Ascending aorta (tissue), 2 donors: ENCODE measurements around the gene CCDC9B. TPM values are rescaled to one million over a fixed set of nuclear protein-coding genes. Genes with fewer than 3 reads are reported as not detected.

Experiments used
- DNase-seq, 2 donors: peaks; one replicate each; pipeline ENCODE4 v3.0.0-alpha.2; 2019; ENCODE audit warnings: low spot score in 2 of 2
- H3K27ac ChIP-seq, 2 donors: fragments of 200-600 bp; sonication (generic); one replicate each; pipeline ENCODE4 v1.5.1; 2016 to 2017; ENCODE audit warnings: mild to moderate bottlenecking in 1 of 2
- H3K27me3 ChIP-seq: fragments of 200-600 bp; sonication (generic); one replicate; pipeline ENCODE4 v1.5.1; 2017
- H3K36me3 ChIP-seq, 2 donors: fragments of 200-600 bp; sonication (generic); one replicate each; pipeline ENCODE4 v1.5.1; 2016
- H3K4me1 ChIP-seq, 2 donors: fragments of 200-600 bp; sonication (generic); one replicate each; pipeline ENCODE4 v1.5.1; 2016 to 2017; ENCODE audit warnings: mild to moderate bottlenecking in 1 of 2
- H3K4me3 ChIP-seq, 2 donors: fragments of 200-600 bp; sonication (generic); one replicate each; pipeline ENCODE4 v1.5.1; 2016 to 2017; ENCODE audit warnings: mild to moderate bottlenecking in 1 of 2
- H3K9me3 ChIP-seq, 2 donors: fragments of 200-600 bp; sonication (generic); one replicate each; pipeline ENCODE4 v1.5.1; 2016
- intact Hi-C: fragments of 100-400 bp; cut with DNase I; formaldehyde crosslinking; loops from one replicate; pipeline ENCODE4 v1.15.1; 2023
- total RNA-seq: library from RNA; depleted of rRNA; stranded (reverse); fragments of >200 nt; gene quantifications from one replicate; pipeline ENCODE4 v1.1.0, GENCODE V29; 2016
- TF ChIP-seq, protein P1 (sequence below), 3 experiments: fragments of 200-600 bp in 2 of 3; fragments of 450-650 bp in 1 of 3; sonication (generic) in 2 of 3; IDR thresholded peaks; one replicate each; pipeline ENCODE4 v1.5.1; 2016 to 2019; ENCODE audit warnings: antibody characterized with exemption in 3 of 3, mild to moderate bottlenecking in 1 of 3, moderate library complexity in 1 of 3

CCDC9B gene
- total RNA-seq, 1 donor from 2014 or later = 55.8 TPM

GRCh38 chr15:40343512-40343911 is 2.8 kb upstream of the CCDC9B start:
- Histone ChIP-seq H3K36me3 (no peaks in the 10 kb centered on the region), H3K27ac (peak overlapping the region; percentile 98 to 99), H3K27me3 (no peaks in the 10 kb centered on the region), H3K9me3 (no peaks in the 10 kb centered on the region), H3K4me1 (peaks cover 31 to 56% of the 10 kb centered on the region in 2 donors), H3K4me3 (no peak overlapping the region)
- TF ChIP-seq, protein P1, sequence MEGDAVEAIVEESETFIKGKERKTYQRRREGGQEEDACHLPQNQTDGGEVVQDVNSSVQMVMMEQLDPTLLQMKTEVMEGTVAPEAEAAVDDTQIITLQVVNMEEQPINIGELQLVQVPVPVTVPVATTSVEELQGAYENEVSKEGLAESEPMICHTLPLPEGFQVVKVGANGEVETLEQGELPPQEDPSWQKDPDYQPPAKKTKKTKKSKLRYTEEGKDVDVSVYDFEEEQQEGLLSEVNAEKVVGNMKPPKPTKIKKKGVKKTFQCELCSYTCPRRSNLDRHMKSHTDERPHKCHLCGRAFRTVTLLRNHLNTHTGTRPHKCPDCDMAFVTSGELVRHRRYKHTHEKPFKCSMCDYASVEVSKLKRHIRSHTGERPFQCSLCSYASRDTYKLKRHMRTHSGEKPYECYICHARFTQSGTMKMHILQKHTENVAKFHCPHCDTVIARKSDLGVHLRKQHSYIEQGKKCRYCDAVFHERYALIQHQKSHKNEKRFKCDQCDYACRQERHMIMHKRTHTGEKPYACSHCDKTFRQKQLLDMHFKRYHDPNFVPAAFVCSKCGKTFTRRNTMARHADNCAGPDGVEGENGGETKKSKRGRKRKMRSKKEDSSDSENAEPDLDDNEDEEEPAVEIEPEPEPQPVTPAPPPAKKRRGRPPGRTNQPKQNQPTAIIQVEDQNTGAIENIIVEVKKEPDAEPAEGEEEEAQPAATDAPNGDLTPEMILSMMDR (IDR thresholded peaks at IDR 0.05) = no peak
- intact Hi-C loops = loop anchor here (1.0 to 5.0 kb wide), 3 partner anchors 15 to 224 kb away; partner anchors contain the start of genes CCDC32, DISP2, IVD and RPUSD2
- peak in 1 of 2 donors; percentile 89 for DNase-seq

DNA sequence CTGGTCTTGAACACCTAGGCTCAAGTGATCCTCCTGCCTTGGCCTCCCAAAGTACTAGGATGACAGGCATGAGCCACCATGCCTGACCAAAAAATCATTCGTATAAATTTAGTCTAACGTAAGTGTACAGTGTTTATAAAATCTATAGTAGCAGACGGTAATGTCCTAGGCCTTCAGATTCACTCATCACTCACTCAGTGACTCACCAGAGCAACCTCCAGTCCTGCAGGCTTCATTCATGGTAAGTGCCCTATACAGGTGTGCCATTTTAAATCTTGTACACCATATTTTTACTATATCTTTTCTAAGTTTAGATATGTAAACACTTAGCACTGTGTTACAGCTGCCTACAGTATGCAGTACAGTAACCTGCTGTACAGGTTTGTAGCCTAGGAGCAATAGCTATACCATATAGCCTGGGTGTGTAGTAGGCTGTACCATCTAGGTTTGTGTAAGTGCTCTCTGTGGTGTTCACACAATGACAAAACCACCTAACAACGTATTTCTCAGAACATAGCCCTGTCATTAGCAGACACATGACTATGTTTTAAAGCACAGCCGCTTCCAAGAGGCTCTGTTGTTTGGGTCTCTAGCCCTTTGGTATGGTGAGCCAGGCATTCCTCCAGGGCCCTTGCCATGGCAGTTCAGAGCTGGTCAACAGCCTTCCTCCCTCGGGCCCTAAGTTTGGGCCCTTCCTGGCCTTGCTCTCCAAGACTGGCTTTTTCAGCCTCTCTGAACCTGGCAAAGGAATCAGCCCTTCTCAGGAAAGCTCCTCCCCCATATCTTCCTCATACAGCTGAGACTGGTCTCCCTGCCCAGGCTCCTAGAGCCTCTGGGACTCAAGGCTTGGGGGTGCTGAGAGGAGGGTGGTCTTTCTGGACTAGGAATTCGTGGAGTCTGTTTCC is 1.9 kb upstream of the CCDC9B start:
- intact Hi-C loops = loop anchor here (1.0 to 5.0 kb wide), 3 partner anchors 16 to 225 kb away; partner anchors contain the start of genes CCDC32, DISP2, IVD and RPUSD2

DNA sequence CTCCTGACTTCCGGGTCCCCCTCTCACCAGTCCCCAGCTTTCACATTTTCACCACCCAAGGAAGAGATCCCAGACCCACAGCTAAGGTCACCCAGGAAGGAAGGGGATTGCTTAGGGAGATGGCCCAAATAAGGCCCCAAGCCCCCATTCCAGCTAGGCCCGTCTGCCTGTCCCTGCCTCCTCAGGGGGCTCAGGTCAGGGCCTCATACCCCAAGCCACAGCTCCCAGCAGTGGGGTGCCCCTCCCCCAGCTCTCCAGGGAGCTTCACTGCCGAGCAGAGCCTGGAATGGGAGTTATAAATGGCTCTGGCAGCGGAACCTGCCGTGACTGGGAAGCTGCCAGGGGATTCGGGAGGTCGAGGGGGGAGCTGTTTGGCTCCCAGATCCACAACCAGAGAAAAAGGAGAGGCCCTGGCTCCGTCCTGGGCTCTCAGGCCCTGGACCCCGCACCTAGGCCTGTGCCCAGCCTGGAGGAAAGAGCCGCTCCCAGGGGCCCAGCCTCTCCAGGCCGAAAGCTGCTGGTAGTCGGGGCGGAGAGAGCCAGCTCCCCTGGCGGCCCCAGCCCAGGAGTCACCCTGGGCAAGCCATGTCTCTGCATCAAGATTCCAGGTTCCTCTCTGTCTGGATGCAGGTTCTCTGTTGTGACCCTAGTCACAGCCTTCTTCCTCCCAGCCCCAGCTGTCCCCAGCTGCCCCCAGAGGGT is 550 bp downstream of the CCDC9B start:
- intact Hi-C loops = loop anchor here (1.0 to 5.0 kb wide), 3 partner anchors 17 to 227 kb away; partner anchors contain the start of genes CCDC32, INAFM2, IVD and RPUSD2
- H3K27me3 ChIP-seq = no peaks in the 10 kb centered on the region
- H3K4me3 ChIP-seq = peak overlapping the region; percentile 40 to 47
- H3K4me1 ChIP-seq = peaks cover 58 to 88% of the 10 kb centered on the region in 2 donors
- TF ChIP-seq, protein P1 (IDR thresholded peaks at IDR 0.05) = no peak
- H3K36me3 ChIP-seq = peaks cover 0 to 2% of the 10 kb centered on the region in 2 donors
- H3K9me3 ChIP-seq = no peaks in the 10 kb centered on the region
- H3K27ac ChIP-seq = peak overlapping the region; percentile 98 to 99
- DNase-seq = peak; percentile 67 to 95

More for the DNA sequence above, 1.9 kb upstream of the CCDC9B start:
- H3K36me3 ChIP-seq = no peaks in the 10 kb centered on the region
- no peaks in the 10 kb centered on the region for H3K27me3 ChIP-seq
- no peaks in the 10 kb centered on the region for H3K9me3 ChIP-seq
- TF ChIP-seq, protein P1 (IDR thresholded peaks at IDR 0.05) = no peak
- H3K4me1 ChIP-seq = peaks cover 39 to 65% of the 10 kb centered on the region in 2 donors
- DNase-seq = no peak
- H3K4me3 ChIP-seq = no peak overlapping the region
- H3K27ac ChIP-seq = peak overlapping the region; percentile 98 to 99

- peaks cover 0 to 4% of the 10 kb centered on the region in 2 donors for H3K36me3 ChIP-seq
- H3K27me3 ChIP-seq = no peaks in the 10 kb centered on the region
- H3K27ac ChIP-seq = peak overlapping the region; percentile 98 to 99
- no peaks in the 10 kb centered on the region for H3K9me3 ChIP-seq
- intact Hi-C loops = loop anchor here (5.0 kb wide), 1 partner anchor 237 kb away; no protein-coding TSS in a partner anchor
- no peak for DNase-seq
- H3K4me3 ChIP-seq = peak overlapping the region; percentile 40 to 47
- H3K4me1 ChIP-seq = peaks cover 59 to 94% of the 10 kb centered on the region in 2 donors
- TF ChIP-seq, protein P1 (IDR thresholded peaks at IDR 0.05) = no peak
These were observed 1.2 kb downstream of the CCDC9B start for GRCh38 chr15:40339621-40339945.

DNA sequence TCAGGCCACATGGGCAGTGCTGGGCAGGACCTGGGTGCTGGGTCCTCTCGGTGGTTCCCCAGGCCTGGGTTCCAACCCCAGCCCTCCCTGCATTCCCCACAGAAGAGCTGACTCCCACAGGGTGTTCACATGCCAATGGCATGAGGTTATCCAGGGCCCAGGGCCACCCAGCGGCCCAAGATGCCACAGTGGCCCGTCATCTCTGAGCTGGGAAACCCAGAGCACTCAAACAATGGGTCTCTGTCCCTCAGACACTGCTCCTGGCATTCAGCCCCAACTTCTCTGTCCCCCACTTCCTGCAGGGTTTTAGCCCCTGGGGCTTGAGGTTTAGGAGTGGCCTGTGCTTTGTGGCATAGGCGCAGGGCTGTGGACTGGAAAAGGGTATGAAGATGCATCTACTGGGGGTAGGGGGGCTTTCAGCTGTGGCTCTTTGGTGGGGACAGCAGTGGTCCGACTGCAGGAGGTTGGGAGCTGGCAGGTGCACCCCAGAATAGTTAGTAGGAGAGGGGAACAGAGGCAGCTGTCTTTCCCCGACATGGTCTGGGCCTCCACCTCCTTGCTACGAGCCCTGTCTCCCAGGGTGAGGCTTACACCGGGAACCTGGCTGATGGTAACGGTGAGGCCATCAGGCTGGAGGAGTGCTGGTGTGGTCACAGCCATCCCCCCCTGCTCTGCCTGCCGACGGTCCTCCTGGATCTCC is 1.7 kb downstream of the CCDC9B start:
- TF ChIP-seq, protein P1 (IDR thresholded peaks at IDR 0.05) = no peak
- Histone ChIP-seq H3K9me3 (no peaks in the 10 kb centered on the region), H3K4me3 (peak overlapping the region; percentile 40 to 47), H3K27ac (peak overlapping the region; percentile 98 to 99), H3K4me1 (peaks cover 62 to 95% of the 10 kb centered on the region in 2 donors), H3K27me3 (no peaks in the 10 kb centered on the region), H3K36me3 (peaks cover 0 to 4% of the 10 kb centered on the region in 2 donors)
- intact Hi-C loops = loop anchor here (5.0 kb wide), 1 partner anchor 237 kb away; no protein-coding TSS in a partner anchor
- peak in 1 of 2 donors; percentile 91 for DNase-seq
